K562 (cell line): ENCODE results near the gene ALDOC. TPM values are rescaled to one million over a fixed set of nuclear protein-coding genes. Genes with fewer than 3 reads are reported as not detected.
A peak's percentile ranks its signal among the peaks of the same experiment; 100 is the strongest.

ENCODE experiments used
- ELK1 ChIP-seq: sonication (generic); formaldehyde crosslinking; IDR thresholded peaks from 2 replicates; pipeline ENCODE4 v1.8.1; 2022; ENCODE audit warnings: missing genetic modification reagents
- HMGN3 ChIP-seq: IDR thresholded peaks from 2 replicates; pipeline ENCODE4 v1.6.1; 2011; ENCODE audit warnings: borderline replicate concordance, low read depth, mild to moderate bottlenecking, mixed read lengths, low read length; ENCODE audit not compliant: insufficient read length; ENCODE audit errors: extremely low read depth
- JUNB ChIP-seq: fragments of 450-650 bp; formaldehyde crosslinking; conservative IDR thresholded peaks from 2 replicates; pipeline ENCODE4 v1.4.0; 2020; ENCODE audit warnings: mild to moderate bottlenecking
- JUND ChIP-seq, 2 experiments: IDR thresholded peaks; 2 replicates in 1 of 2; 3 replicates in 1 of 2; pipeline ENCODE4 v1.6.1; 2011; ENCODE audit warnings: borderline replicate concordance in 2 of 2, low read depth in 2 of 2, low read length in 2 of 2, improper control_type of control experiment in 1 of 2, missing biosample characterization in 1 of 2, missing genetic modification characterization in 1 of 2, missing genetic modification reagents in 1 of 2
- NFYB ChIP-seq: IDR thresholded peaks from 2 replicates; pipeline ENCODE4 v1.6.1; 2011; ENCODE audit warnings: mild to moderate bottlenecking, moderate library complexity; ENCODE audit not compliant: insufficient read length; ENCODE audit errors: extremely low read depth
- PCBP1 ChIP-seq: fragments of 200-400 bp; formaldehyde crosslinking; IDR thresholded peaks from 2 replicates; pipeline ENCODE4 v1.6.1; 2018; ENCODE audit warnings: mild to moderate bottlenecking, low read depth, low read length; ENCODE audit not compliant: poor library complexity, severe bottlenecking
- POLR2AphosphoS2 ChIP-seq: IDR thresholded peaks from 2 replicates; pipeline ENCODE4 v1.6.1; 2012; ENCODE audit warnings: low read length, improper control_type of control experiment
- POLR2AphosphoS5 ChIP-seq: IDR thresholded peaks from 2 replicates; pipeline ENCODE4 v1.6.1; 2011; ENCODE audit warnings: mild to moderate bottlenecking, low read depth, low read length, moderate library complexity; ENCODE audit not compliant: control insufficient read depth, insufficient read depth
- SMAD4 ChIP-seq: fragments of 250-450 bp; sonication (Bioruptor Pico); conservative IDR thresholded peaks from 2 replicates; pipeline ENCODE4 v1.8.0; 2021; ENCODE audit warnings: inconsistent platforms, mild to moderate bottlenecking, moderate library complexity
- STAG1 ChIP-seq: sonication (generic); formaldehyde crosslinking; IDR thresholded peaks from 2 replicates; pipeline ENCODE4 v1.5.0; 2020; ENCODE audit warnings: missing genetic modification reagents, borderline replicate concordance
- SUPT5H ChIP-seq: fragments of 450-650 bp; IDR thresholded peaks from 2 replicates; pipeline ENCODE4 v1.6.1; 2016
- ZKSCAN3 ChIP-seq: fragments of 250-450 bp; sonication (Bioruptor Pico); IDR thresholded peaks from 2 replicates; pipeline ENCODE4 v1.4.0; 2020
- polyA plus RNA-seq, 8 experiments: library from polyadenylated mRNA; depleted of rRNA in 4 of 8; stranded (reverse) in 5 of 8; unstranded in 3 of 8; fragments of >200 nt; fragmentation: Nextera tagmentation in 2 of 8; fragmentation: Illumina TruSeq in 1 of 8; extraction: Ambion mirVana in 2 of 8; extraction: Trizol in 1 of 8; gene quantifications; 2 replicates each; pipeline versions ENCODE4 v1.2.1 to v1.2.3, GENCODE V29; 2011 to 2014; ENCODE audit warnings: inconsistent platforms in 1 of 8, missing spikeins in 1 of 8
- total RNA-seq, 7 experiments: library from RNA; depleted of rRNA in 6 of 7; stranded (reverse); fragments of >200 nt in 6 of 7; fragmentation: Illumina TruSeq in 2 of 7; extraction: Trizol in 2 of 7; gene quantifications; 2 replicates each; pipeline versions ENCODE4 v1.2.1 to v1.2.3, GENCODE V29; 2011 to 2021; ENCODE audit warnings: low replicate concordance in 1 of 7
- TF ChIP-seq, protein P1 (sequence below): fragments of 450-650 bp; formaldehyde crosslinking; IDR thresholded peaks from 2 replicates; pipeline ENCODE4 v1.4.0; 2020; ENCODE audit warnings: mild to moderate bottlenecking, moderate library complexity
- TF ChIP-seq, protein P2 (sequence below): IDR thresholded peaks from 2 replicates; pipeline ENCODE4 v1.6.1; 2011; ENCODE audit warnings: borderline replicate concordance, low read depth, mild to moderate bottlenecking, moderate library complexity, low read length; ENCODE audit not compliant: insufficient read depth, poor library complexity, severe bottlenecking
- TF ChIP-seq, protein P3 (sequence below): sonication (generic); formaldehyde crosslinking; IDR thresholded peaks from 2 replicates; pipeline ENCODE4 v1.8.0; 2022; ENCODE audit warnings: missing genetic modification reagents, mild to moderate bottlenecking, borderline replicate concordance

Gene ALDOC
- total and polyA plus RNA-seq, 9 of the 15 experiments (the other 6 are each of a cell fraction or from before 2014, with no cell fraction given), result 43.2 to 263 (median 99.2) TPM

- TF ChIP-seq, protein P1, sequence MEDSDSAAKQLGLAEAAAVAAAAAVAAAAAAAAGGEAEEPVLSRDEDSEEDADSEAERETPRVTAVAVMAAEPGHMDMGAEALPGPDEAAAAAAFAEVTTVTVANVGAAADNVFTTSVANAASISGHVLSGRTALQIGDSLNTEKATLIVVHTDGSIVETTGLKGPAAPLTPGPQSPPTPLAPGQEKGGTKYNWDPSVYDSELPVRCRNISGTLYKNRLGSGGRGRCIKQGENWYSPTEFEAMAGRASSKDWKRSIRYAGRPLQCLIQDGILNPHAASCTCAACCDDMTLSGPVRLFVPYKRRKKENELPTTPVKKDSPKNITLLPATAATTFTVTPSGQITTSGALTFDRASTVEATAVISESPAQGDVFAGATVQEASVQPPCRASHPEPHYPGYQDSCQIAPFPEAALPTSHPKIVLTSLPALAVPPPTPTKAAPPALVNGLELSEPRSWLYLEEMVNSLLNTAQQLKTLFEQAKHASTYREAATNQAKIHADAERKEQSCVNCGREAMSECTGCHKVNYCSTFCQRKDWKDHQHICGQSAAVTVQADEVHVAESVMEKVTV (CRISPR knock-in tag), result peak; percentile 30; the same call in 1 of the 2 replicates
- TF ChIP-seq JUNB (CRISPR knock-in tag) (no peak), SMAD4 (0 out of 2 replicates have a peak, but pooled peaks have one; percentile 12), SUPT5H (0 out of 2 replicates have a peak, but pooled peaks have one; percentile 11), NFYB (no peak), HMGN3 (no peak), POLR2AphosphoS5 (0 out of 2 replicates have a peak, but pooled peaks have one; percentile 5), JUND (IDR thresholded peaks at IDR 0.05; ENCODE audit: borderline replicate concordance, low read depth, low read length) (peak; percentile 8; the same call in 1 of the 2 replicates), JUND (tag; IDR thresholded peaks at IDR 0.05; ENCODE audit: borderline replicate concordance, low read depth, low read length) (no peak), STAG1 (CRISPR knock-in tag) (peak; percentile 52; the same call in 1 of the 2 replicates), ELK1 (CRISPR knock-in tag) (no peak), ZKSCAN3 (no peak), POLR2AphosphoS2 (peak; percentile 67), PCBP1 (no peak)
- TF ChIP-seq, protein P2, sequence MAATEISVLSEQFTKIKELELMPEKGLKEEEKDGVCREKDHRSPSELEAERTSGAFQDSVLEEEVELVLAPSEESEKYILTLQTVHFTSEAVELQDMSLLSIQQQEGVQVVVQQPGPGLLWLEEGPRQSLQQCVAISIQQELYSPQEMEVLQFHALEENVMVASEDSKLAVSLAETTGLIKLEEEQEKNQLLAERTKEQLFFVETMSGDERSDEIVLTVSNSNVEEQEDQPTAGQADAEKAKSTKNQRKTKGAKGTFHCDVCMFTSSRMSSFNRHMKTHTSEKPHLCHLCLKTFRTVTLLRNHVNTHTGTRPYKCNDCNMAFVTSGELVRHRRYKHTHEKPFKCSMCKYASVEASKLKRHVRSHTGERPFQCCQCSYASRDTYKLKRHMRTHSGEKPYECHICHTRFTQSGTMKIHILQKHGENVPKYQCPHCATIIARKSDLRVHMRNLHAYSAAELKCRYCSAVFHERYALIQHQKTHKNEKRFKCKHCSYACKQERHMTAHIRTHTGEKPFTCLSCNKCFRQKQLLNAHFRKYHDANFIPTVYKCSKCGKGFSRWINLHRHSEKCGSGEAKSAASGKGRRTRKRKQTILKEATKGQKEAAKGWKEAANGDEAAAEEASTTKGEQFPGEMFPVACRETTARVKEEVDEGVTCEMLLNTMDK, result peak; percentile 38
- TF ChIP-seq, protein P3, sequence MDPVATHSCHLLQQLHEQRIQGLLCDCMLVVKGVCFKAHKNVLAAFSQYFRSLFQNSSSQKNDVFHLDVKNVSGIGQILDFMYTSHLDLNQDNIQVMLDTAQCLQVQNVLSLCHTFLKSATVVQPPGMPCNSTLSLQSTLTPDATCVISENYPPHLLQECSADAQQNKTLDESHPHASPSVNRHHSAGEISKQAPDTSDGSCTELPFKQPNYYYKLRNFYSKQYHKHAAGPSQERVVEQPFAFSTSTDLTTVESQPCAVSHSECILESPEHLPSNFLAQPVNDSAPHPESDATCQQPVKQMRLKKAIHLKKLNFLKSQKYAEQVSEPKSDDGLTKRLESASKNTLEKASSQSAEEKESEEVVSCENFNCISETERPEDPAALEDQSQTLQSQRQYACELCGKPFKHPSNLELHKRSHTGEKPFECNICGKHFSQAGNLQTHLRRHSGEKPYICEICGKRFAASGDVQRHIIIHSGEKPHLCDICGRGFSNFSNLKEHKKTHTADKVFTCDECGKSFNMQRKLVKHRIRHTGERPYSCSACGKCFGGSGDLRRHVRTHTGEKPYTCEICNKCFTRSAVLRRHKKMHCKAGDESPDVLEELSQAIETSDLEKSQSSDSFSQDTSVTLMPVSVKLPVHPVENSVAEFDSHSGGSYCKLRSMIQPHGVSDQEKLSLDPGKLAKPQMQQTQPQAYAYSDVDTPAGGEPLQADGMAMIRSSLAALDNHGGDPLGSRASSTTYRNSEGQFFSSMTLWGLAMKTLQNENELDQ (CRISPR knock-in tag), result no peak
Measured at GRCh38 chr17:28612936-28613872, 36.5 kb upstream of the ALDOC start (continued).
